H1 (cell line): Measurements from ENCODE around the gene CBY2. TPM values are rescaled to one million over a fixed set of nuclear protein-coding genes. Genes with fewer than 3 reads are reported as not detected.

ENCODE experiments used
- CTCF ChIA-PET: fragments of 300-600 bp; sonication (Branson Sonifier 250); formaldehyde crosslinking; loops from one replicate; lab custom pipeline; 2021; ENCODE audit not compliant: partially characterized antibody; lab: Charles Lee
- POLR2A ChIA-PET: fragments of 300-600 bp; sonication (Branson Sonifier 250); formaldehyde crosslinking; loops from one replicate; lab custom pipeline; 2021; ENCODE audit warnings: inconsistent platforms; ENCODE audit not compliant: partially characterized antibody; lab: Charles Lee
- DNase-seq, 2 experiments: peaks; one replicate each; pipeline versions ENCODE4 v3.0.0 to v3.0.0-alpha.2; 2010 to 2022; ENCODE audit warnings: low spot score in 2 of 2, low read depth in 1 of 2, mixed read lengths in 1 of 2
- FAIRE-seq: peaks from 2 replicates; lab custom pipeline; 2011; peaks lifted over from hg19 to GRCh38; lab: Jason Lieb, UNC
- H2AFZ ChIP-seq: 2 replicates; pipeline ENCODE4 v1.8.1; 2012; ENCODE audit warnings: low read length, inconsistent platforms
- H2AK5ac ChIP-seq: 2 replicates; pipeline ENCODE4 v1.6.1; 2013; ENCODE audit warnings: low read depth, low read length
- H2BK120ac ChIP-seq: replicated peaks from 2 replicates; pipeline ENCODE3; 2013; ENCODE audit warnings: low read depth, low read length, inconsistent platforms
- H2BK12ac ChIP-seq: 2 replicates; pipeline ENCODE4 v1.6.1; 2013; ENCODE audit warnings: low read depth, low read length
- H2BK15ac ChIP-seq: 2 replicates; pipeline ENCODE4 v1.6.1; 2013; ENCODE audit warnings: low read length
- H2BK20ac ChIP-seq: 2 replicates; pipeline ENCODE4 v1.6.1; 2013; ENCODE audit warnings: low read length
- H2BK5ac ChIP-seq: 2 replicates; pipeline ENCODE4 v1.6.1; 2013; ENCODE audit warnings: low read depth, low read length
- H3K14ac ChIP-seq: 2 replicates; pipeline ENCODE4 v1.6.1; 2013; ENCODE audit warnings: inconsistent platforms; ENCODE audit not compliant: insufficient read length
- H3K18ac ChIP-seq: 2 replicates; pipeline ENCODE4 v1.6.1; 2013; ENCODE audit warnings: low read length; ENCODE audit errors: extremely low read depth
- H3K23ac ChIP-seq: 2 replicates; pipeline ENCODE4 v1.6.1; 2013; ENCODE audit warnings: inconsistent platforms; ENCODE audit not compliant: insufficient read length
- H3K23me2 ChIP-seq: 2 replicates; pipeline ENCODE4 v1.6.1; 2013; ENCODE audit warnings: low read depth, low read length
- H3K27ac ChIP-seq: 2 replicates; pipeline ENCODE4 v1.6.1; 2011; ENCODE audit warnings: low read depth, low read length, inconsistent platforms
- H3K27me3 ChIP-seq, 4 experiments: replicated peaks in 1 of 4; 1 replicate in 1 of 4; 2 replicates in 3 of 4; pipeline versions ENCODE4 v1.6.1 to v1.8.1; 2011 to 2013; ENCODE audit warnings: low read length in 3 of 4, mild to moderate bottlenecking in 3 of 4, inconsistent platforms in 2 of 4, mixed read lengths in 2 of 4, moderate library complexity in 1 of 4; ENCODE audit not compliant: control insufficient read depth in 3 of 4, insufficient read depth in 3 of 4; ENCODE audit errors: extremely low read depth in 1 of 4
- H3K36me3 ChIP-seq, 4 experiments: 2 replicates each; pipeline versions ENCODE4 v1.6.1 to v1.8.1; 2011 to 2013; ENCODE audit warnings: mild to moderate bottlenecking in 4 of 4, low read length in 3 of 4, moderate library complexity in 2 of 4, control low read depth in 1 of 4, inconsistent platforms in 1 of 4; ENCODE audit not compliant: insufficient read depth in 4 of 4, control insufficient read depth in 2 of 4
- H3K4ac ChIP-seq: replicated peaks from 2 replicates; pipeline ENCODE3; 2013; ENCODE audit warnings: low read length, low read depth, mixed read lengths, inconsistent platforms; ENCODE audit not compliant: insufficient read length
- H3K4me1 ChIP-seq, 4 experiments: replicated peaks in 1 of 4; 1 replicate in 1 of 4; 2 replicates in 3 of 4; pipeline versions ENCODE4 v1.6.1 to v1.8.1; 2011 to 2013; ENCODE audit warnings: low read length in 3 of 4, inconsistent platforms in 2 of 4, mixed read lengths in 1 of 4; ENCODE audit not compliant: insufficient read depth in 4 of 4, control insufficient read depth in 3 of 4
- H3K4me2 ChIP-seq, 2 experiments: 2 replicates each; pipeline versions ENCODE4 v1.6.1 to v1.8.1; 2011 to 2013; ENCODE audit warnings: low read depth in 2 of 2, low read length in 2 of 2, control low read depth in 1 of 2, inconsistent platforms in 1 of 2, mild to moderate bottlenecking in 1 of 2; ENCODE audit not compliant: insufficient read depth in 1 of 2
- H3K4me3 ChIP-seq, 4 experiments: fragments of 200-600, 300-600 bp in 1 of 4; sonication (generic), shearing (Covaris generic), sonication (Bioruptor Twin) in 1 of 4; 2 replicates each; pipeline versions ENCODE4 v1.5.1 to v1.8.1; 2011 to 2016; ENCODE audit warnings: low read length in 4 of 4, low read depth in 3 of 4, control low read depth in 2 of 4, inconsistent platforms in 2 of 4, mild to moderate bottlenecking in 2 of 4, mixed read lengths in 1 of 4, moderate library complexity in 1 of 4; ENCODE audit not compliant: insufficient read depth in 2 of 4; ENCODE audit errors: extremely low read depth in 1 of 4
- H3K56ac ChIP-seq: replicated peaks from 2 replicates; pipeline ENCODE3; 2013; ENCODE audit warnings: low read depth, mild to moderate bottlenecking, mixed read lengths, low read length, inconsistent platforms; ENCODE audit not compliant: insufficient read length
- H3K79me1 ChIP-seq: 2 replicates; pipeline ENCODE4 v1.6.1; 2013; ENCODE audit warnings: low read depth, low read length, control low read depth
- H3K79me2 ChIP-seq, 2 experiments: 2 replicates each; pipeline versions ENCODE4 v1.6.1 to v1.8.1; 2012 to 2013; ENCODE audit warnings: low read length in 2 of 2, mild to moderate bottlenecking in 2 of 2, inconsistent platforms in 1 of 2; ENCODE audit not compliant: insufficient read depth in 2 of 2, control insufficient read depth in 1 of 2
- H3K9ac ChIP-seq, 4 experiments: replicated peaks in 1 of 4; 1 replicate in 1 of 4; 2 replicates in 3 of 4; pipeline versions ENCODE4 v1.6.1 to v1.8.1; 2011 to 2013; ENCODE audit warnings: low read depth in 3 of 4, low read length in 3 of 4, control low read depth in 2 of 4, mild to moderate bottlenecking in 2 of 4, moderate library complexity in 2 of 4, inconsistent platforms in 1 of 4; ENCODE audit errors: extremely low read depth in 1 of 4
- H3K9me3 ChIP-seq, 2 experiments: 2 replicates each; pipeline versions ENCODE4 v1.6.1 to v1.8.1; 2012 to 2013; ENCODE audit warnings: mild to moderate bottlenecking in 2 of 2, moderate library complexity in 2 of 2, control low read depth in 1 of 2, inconsistent platforms in 1 of 2, low read depth in 1 of 2, low read length in 1 of 2, mixed read lengths in 1 of 2; ENCODE audit not compliant: insufficient read depth in 2 of 2
- H4K20me1 ChIP-seq, 2 experiments: replicated peaks in 1 of 2; 2 replicates each; pipeline versions ENCODE3 to v1.8.1; 2011 to 2013; ENCODE audit warnings: inconsistent platforms in 2 of 2, low read length in 2 of 2, mild to moderate bottlenecking in 1 of 2; ENCODE audit not compliant: insufficient read depth in 2 of 2, control insufficient read depth in 1 of 2
- H4K5ac ChIP-seq: 2 replicates; pipeline ENCODE4 v1.6.1; 2013; ENCODE audit warnings: low read length, low read depth, mixed read lengths, inconsistent platforms; ENCODE audit not compliant: insufficient read length
- H4K8ac ChIP-seq: 2 replicates; pipeline ENCODE4 v1.8.0; 2013; ENCODE audit warnings: mild to moderate bottlenecking, moderate library complexity, low read length, inconsistent platforms; ENCODE audit not compliant: insufficient read depth; ENCODE audit errors: extremely low read depth
- H4K91ac ChIP-seq: replicated peaks from 2 replicates; pipeline ENCODE3; 2013; ENCODE audit warnings: low read length, mixed read lengths, inconsistent platforms; ENCODE audit not compliant: insufficient read length
- BCL11A ChIP-seq, 2 experiments: IDR thresholded peaks; one replicate each; pipeline ENCODE4 v1.6.1; 2011; ENCODE audit warnings: low read depth in 2 of 2, low read length in 2 of 2, mild to moderate bottlenecking in 2 of 2
- BRCA1 ChIP-seq: IDR thresholded peaks from 2 replicates; pipeline ENCODE4 v1.6.1; 2012; ENCODE audit warnings: low read depth, low read length, improper control_type of control experiment
- CBX5 ChIP-seq: fragments of 300-800, 300-1000 bp; sonication (generic); IDR thresholded peaks from 2 replicates; pipeline ENCODE4 v1.7.1; 2016; ENCODE audit warnings: antibody characterized with exemption, low read length, low read depth
- CBX8 ChIP-seq: fragments of 300-800, 300-1000 bp; sonication (generic); IDR thresholded peaks from 2 replicates; pipeline ENCODE4 v1.7.1; 2016; ENCODE audit warnings: low read depth, low read length, borderline replicate concordance
- CHD1 ChIP-seq: IDR thresholded peaks from 2 replicates; pipeline ENCODE4 v1.6.1; 2012; ENCODE audit warnings: low read depth, low read length, improper control_type of control experiment
- KDM5A ChIP-seq: fragments of 200-600 bp; IDR thresholded peaks from 2 replicates; pipeline ENCODE4 v1.7.1; 2012; ENCODE audit warnings: mild to moderate bottlenecking, low read length, inconsistent platforms, mixed read lengths
- NRF1 ChIP-seq: IDR thresholded peaks from 2 replicates; pipeline ENCODE4 v1.6.1; 2011; ENCODE audit warnings: mild to moderate bottlenecking, low read depth, low read length, improper control_type of control experiment
- PHF8 ChIP-seq: fragments of 200-600 bp; sonication (generic); conservative IDR thresholded peaks from 2 replicates; pipeline ENCODE4 v1.7.1; 2012; ENCODE audit warnings: low read depth, mild to moderate bottlenecking, inconsistent platforms, low read length, moderate library complexity
- POU5F1 ChIP-seq: IDR thresholded peaks from 2 replicates; pipeline ENCODE4 v1.6.1; 2011; ENCODE audit warnings: low read depth, mild to moderate bottlenecking, low read length, moderate library complexity
- SIX5 ChIP-seq: IDR thresholded peaks from 2 replicates; pipeline ENCODE4 v1.6.1; 2011; ENCODE audit warnings: mild to moderate bottlenecking, low read depth, low read length
- SP2 ChIP-seq: IDR thresholded peaks from 2 replicates; pipeline ENCODE4 v1.6.1; 2012; ENCODE audit warnings: mild to moderate bottlenecking, low read length, inconsistent platforms
- TCF12 ChIP-seq: IDR thresholded peaks from 2 replicates; pipeline ENCODE4 v1.6.1; 2011; ENCODE audit warnings: low read depth, mild to moderate bottlenecking, low read length
- polyA plus RNA-seq, 7 experiments: library from polyadenylated mRNA; depleted of rRNA in 3 of 7; stranded (reverse) in 5 of 7; unstranded in 2 of 7; fragments of >200 nt in 5 of 7; fragments of 200-250 nt in 2 of 7; gene quantifications; 1 replicate in 5 of 7; 2 replicates in 1 of 7; 4 replicates in 1 of 7; pipeline versions ENCODE4 v1.2.1 to v1.2.3, GENCODE V29; 2011 to 2013; ENCODE audit warnings: missing spikeins in 2 of 7, mixed read lengths in 2 of 7
- total RNA-seq: library from RNA; stranded (reverse); fragmentation: NEBNext Ultra II Directional; extraction: Animal tissue kit (Norgen Biotek cat#: 25700); gene quantifications from 2 replicates; pipeline ENCODE4 v1.2.1, GENCODE V29; 2021
- TF ChIP-seq, protein P1 (sequence below): IDR thresholded peaks from 2 replicates; pipeline ENCODE4 v1.6.1; 2012; ENCODE audit warnings: inconsistent platforms
- TF ChIP-seq, protein P2 (sequence below): IDR thresholded peaks from 2 replicates; pipeline ENCODE4 v1.6.1; 2012; ENCODE audit warnings: inconsistent platforms
- TF ChIP-seq, protein P3 (sequence below): IDR thresholded peaks from 2 replicates; pipeline ENCODE4 v1.6.1; 2011; ENCODE audit warnings: low read length, improper control_type of control experiment

Gene CBY2
- total and polyA plus RNA-seq, 2 of the 8 experiments (the other 6 are each of a cell fraction or from before 2014, with no cell fraction given) = not detected

DNA sequence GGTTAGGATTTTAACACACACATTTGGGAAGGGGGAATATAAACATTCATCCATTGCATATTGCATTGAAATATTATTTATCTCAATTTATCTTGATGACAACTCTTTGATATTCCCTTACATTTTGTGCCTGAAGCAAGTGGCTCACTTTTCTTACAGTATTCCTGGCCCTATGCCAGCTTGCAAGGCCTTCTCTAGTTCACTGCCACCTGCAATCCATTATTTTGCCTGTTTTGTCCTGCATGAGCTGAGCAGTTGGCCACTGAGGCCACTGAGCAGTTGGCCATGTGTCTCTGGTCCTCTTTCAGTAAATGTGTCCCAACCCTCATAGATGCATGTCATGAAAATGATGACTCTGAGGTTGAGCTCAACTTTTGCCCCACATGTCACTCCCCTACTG, 49.8 kb downstream of the CBY2 start:
- H3K4me2 ChIP-seq = no peak overlapping the region
- no peak for FAIRE-seq
- H2BK120ac ChIP-seq = no peak overlapping the region
- no peaks in the 10 kb centered on the region for H3K27me3 ChIP-seq
- POLR2A ChIA-PET = no interaction called here
- H3K56ac ChIP-seq = no peak overlapping the region
- H3K23me2 ChIP-seq = no peaks in the 10 kb centered on the region
- H3K9me3 ChIP-seq = no peaks in the 10 kb centered on the region; a peak in 1 of 4 replicates
- no peaks in the 10 kb centered on the region for H4K20me1 ChIP-seq
- no peak overlapping the region for H4K8ac ChIP-seq
- no peak overlapping the region for H3K14ac ChIP-seq
- H2BK20ac ChIP-seq = no peak overlapping the region
- no peak overlapping the region for H2BK5ac ChIP-seq
- CTCF ChIA-PET = no interaction called here
- H3K9ac ChIP-seq = no peak overlapping the region
- no peak overlapping the region for H2BK15ac ChIP-seq
- H3K23ac ChIP-seq = no peak overlapping the region
- no peak overlapping the region for H4K5ac ChIP-seq
- no peak overlapping the region for H2AK5ac ChIP-seq
- no peak overlapping the region for H4K91ac ChIP-seq
- H3K79me2 ChIP-seq = no peaks in the 10 kb centered on the region
- H3K4me3 ChIP-seq = no peak overlapping the region
- H3K79me1 ChIP-seq = no peaks in the 10 kb centered on the region
- no peak overlapping the region for H2AFZ ChIP-seq
- DNase-seq = no peak
- H3K27ac ChIP-seq = no peak overlapping the region
- no peak overlapping the region for H3K18ac ChIP-seq
- no peak overlapping the region for H2BK12ac ChIP-seq
- no peaks in the 10 kb centered on the region for H3K36me3 ChIP-seq
- H3K4ac ChIP-seq = no peak overlapping the region
- H3K4me1 ChIP-seq = peaks cover 0 to 2% (median 0%) of the 10 kb centered on the region in 4 experiments; a peak in 1 of 7 replicates
- TF ChIP-seq CHD1 (no peak), NRF1 (no peak), PHF8 (no peak), CBX5 (no peak), KDM5A (no peak), SIX5 (no peak), SP2 (no peak), CBX8 (no peak), BCL11A (IDR thresholded peaks at IDR 0.05; ENCODE audit: low read depth in 2 of 2, low read length in 2 of 2) (no peak), TCF12 (no peak), POU5F1 (no peak), BRCA1 (no peak)
- TF ChIP-seq, protein P1, sequence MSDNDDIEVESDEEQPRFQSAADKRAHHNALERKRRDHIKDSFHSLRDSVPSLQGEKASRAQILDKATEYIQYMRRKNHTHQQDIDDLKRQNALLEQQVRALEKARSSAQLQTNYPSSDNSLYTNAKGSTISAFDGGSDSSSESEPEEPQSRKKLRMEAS = no peak
- TF ChIP-seq, protein P2, sequence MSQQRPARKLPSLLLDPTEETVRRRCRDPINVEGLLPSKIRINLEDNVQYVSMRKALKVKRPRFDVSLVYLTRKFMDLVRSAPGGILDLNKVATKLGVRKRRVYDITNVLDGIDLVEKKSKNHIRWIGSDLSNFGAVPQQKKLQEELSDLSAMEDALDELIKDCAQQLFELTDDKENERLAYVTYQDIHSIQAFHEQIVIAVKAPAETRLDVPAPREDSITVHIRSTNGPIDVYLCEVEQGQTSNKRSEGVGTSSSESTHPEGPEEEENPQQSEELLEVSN = no peak
- TF ChIP-seq, protein P3, sequence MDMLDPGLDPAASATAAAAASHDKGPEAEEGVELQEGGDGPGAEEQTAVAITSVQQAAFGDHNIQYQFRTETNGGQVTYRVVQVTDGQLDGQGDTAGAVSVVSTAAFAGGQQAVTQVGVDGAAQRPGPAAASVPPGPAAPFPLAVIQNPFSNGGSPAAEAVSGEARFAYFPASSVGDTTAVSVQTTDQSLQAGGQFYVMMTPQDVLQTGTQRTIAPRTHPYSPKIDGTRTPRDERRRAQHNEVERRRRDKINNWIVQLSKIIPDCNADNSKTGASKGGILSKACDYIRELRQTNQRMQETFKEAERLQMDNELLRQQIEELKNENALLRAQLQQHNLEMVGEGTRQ = no peak
